A673 (cell line): ENCODE data around the gene TMEM169. TPM values are rescaled to one million over a fixed set of nuclear protein-coding genes. Genes with fewer than 3 reads are reported as not detected.

ENCODE experiments used
- BruUV-seq: library from RNA; stranded (reverse); fragments of 400-500 nt; replicated peaks from 2 replicates; lab custom pipeline; 2021; lab: Mats Ljungman, UMichigan
- CTCF ChIA-PET: fragments of 300-600 bp; sonication (Branson Sonifier 250); formaldehyde crosslinking; loops from one replicate; lab custom pipeline; 2022; ENCODE audit warnings: antibody characterized with exemption; lab: Charles Lee
- POLR2A ChIA-PET: fragments of 300-600 bp; sonication (Branson Sonifier 250); formaldehyde crosslinking; loops from one replicate; lab custom pipeline; 2022; ENCODE audit warnings: antibody characterized with exemption; ENCODE audit not compliant: low non-redundant PET; lab: Charles Lee
- DNase-seq: peaks from one replicate; pipeline ENCODE4 v3.0.0-alpha.2; 2015; ENCODE audit warnings: low spot score
- H3K27ac ChIP-seq: fragments of 200-600 bp; sonication (generic); 2 replicates; pipeline ENCODE4 v1.5.1; 2016; ENCODE audit warnings: mixed run types, low read depth, mild to moderate bottlenecking, mixed read lengths, antibody characterized with exemption, low read length; ENCODE audit not compliant: poor library complexity, severe bottlenecking
- H3K27me3 ChIP-seq: fragments of 200-600 bp; sonication (generic); replicated peaks from 2 replicates; pipeline ENCODE4 v1.6.1; 2017; ENCODE audit warnings: mixed run types, low read depth, mild to moderate bottlenecking, mixed read lengths, antibody characterized with exemption, low read length; ENCODE audit not compliant: insufficient read depth, poor library complexity
- H3K36me3 ChIP-seq: fragments of 200-600 bp; sonication (generic); 2 replicates; pipeline ENCODE4 v1.6.1; 2016; ENCODE audit warnings: mixed run types, mild to moderate bottlenecking, mixed read lengths, antibody characterized with exemption, low read length; ENCODE audit not compliant: insufficient read depth, poor library complexity, severe bottlenecking
- H3K4me1 ChIP-seq: fragments of 200-600 bp; sonication (generic); 2 replicates; pipeline ENCODE4 v1.6.1; 2017; ENCODE audit warnings: mixed run types, mild to moderate bottlenecking, mixed read lengths, antibody characterized with exemption, low read length; ENCODE audit not compliant: insufficient read depth, poor library complexity, severe bottlenecking
- H3K4me3 ChIP-seq: fragments of 200-600 bp; sonication (generic); 2 replicates; pipeline ENCODE4 v1.5.1; 2016; ENCODE audit warnings: low read depth, mixed run types, mild to moderate bottlenecking, mixed read lengths, low read length; ENCODE audit not compliant: poor library complexity, severe bottlenecking
- H3K9me3 ChIP-seq: fragments of 200-600 bp; sonication (generic); 2 replicates; pipeline ENCODE4 v1.6.1; 2016; ENCODE audit warnings: mixed run types, low read depth, mild to moderate bottlenecking, mixed read lengths, antibody characterized with exemption, low read length; ENCODE audit not compliant: poor library complexity, severe bottlenecking
- CTCF ChIP-seq: fragments of 300-800, 200-600 bp; sonication (generic); conservative IDR thresholded peaks from 2 replicates; pipeline ENCODE4 v1.5.1; 2017; ENCODE audit warnings: low read depth, mild to moderate bottlenecking, antibody characterized with exemption, low read length, moderate library complexity, mixed read lengths
- EZH2 ChIP-seq: fragments of 200-600 bp; sonication (generic); IDR thresholded peaks from 2 replicates; pipeline ENCODE4 v1.6.1; 2017; ENCODE audit warnings: borderline replicate concordance, low read depth, mild to moderate bottlenecking, mixed read lengths, antibody characterized with exemption, low read length; ENCODE audit not compliant: poor library complexity, severe bottlenecking
- intact Hi-C: fragments of 100-400 bp; cut with micrococcal nuclease; formaldehyde crosslinking; loops from one replicate; pipeline ENCODE4 v1.10.0; 2022; ENCODE audit not compliant: unreplicated experiment
- total RNA-seq: library from RNA; stranded (reverse); gene quantifications from 2 replicates; pipeline ENCODE4 v1.2.3, GENCODE V29; 2021

TMEM169 gene
- total RNA-seq, 1 experiment from 2014 or later = 1.1 TPM

- Histone ChIP-seq H3K4me1 (no peaks in the 10 kb centered on the region), H3K4me3 (no peak overlapping the region), H3K36me3 (no peaks in the 10 kb centered on the region), H3K27me3 (no peaks in the 10 kb centered on the region), H3K9me3 (no peaks in the 10 kb centered on the region), H3K27ac (no peak overlapping the region)
- no peak for TF ChIP-seq EZH2
- TF ChIP-seq CTCF = no peak
- ChIA-PET CTCF (no interaction called here), POLR2A (no interaction called here)
- BruUV-seq = no TSS peak
- DNase-seq = no peak
- intact Hi-C loops = no loop called here
Observed at GRCh38 chr2:216103213-216103612, 21.5 kb downstream of the TMEM169 start.

DNA sequence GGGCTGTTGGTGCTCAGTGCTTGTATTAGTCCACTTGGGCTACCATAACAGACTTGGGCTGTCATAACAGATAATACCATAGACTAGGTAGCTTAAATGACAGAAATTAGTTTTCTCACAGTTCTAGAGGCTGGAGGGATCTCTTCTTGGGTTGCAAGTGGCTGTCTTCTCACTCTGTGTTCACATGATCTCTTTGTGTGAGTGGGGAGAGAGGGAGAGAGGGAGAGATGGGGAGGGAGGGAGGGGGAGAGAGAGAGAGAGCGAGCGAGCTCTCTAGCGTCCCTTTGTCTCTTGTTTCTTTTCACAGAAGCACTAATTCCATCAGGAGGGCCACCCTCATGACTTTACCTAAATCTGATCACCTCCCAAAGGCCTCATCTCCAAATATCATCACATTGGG, 23.0 kb downstream of the TMEM169 start:
- ChIA-PET POLR2A (interaction anchor here (0.6 kb wide), 1 partner anchor 485 kb away, joined by 3 read pairs; no protein-coding TSS in a partner anchor), CTCF (no interaction called here)
- Histone ChIP-seq H3K4me1 (peaks cover 5% of the 10 kb centered on the region), H3K27ac (no peak overlapping the region), H3K4me3 (no peak overlapping the region), H3K27me3 (no peaks in the 10 kb centered on the region), H3K36me3 (no peaks in the 10 kb centered on the region), H3K9me3 (no peaks in the 10 kb centered on the region)
- TF ChIP-seq EZH2 (no peak), CTCF (no peak)
- BruUV-seq = no TSS peak
- no peak for DNase-seq
- intact Hi-C loops = no loop called here

DNA sequence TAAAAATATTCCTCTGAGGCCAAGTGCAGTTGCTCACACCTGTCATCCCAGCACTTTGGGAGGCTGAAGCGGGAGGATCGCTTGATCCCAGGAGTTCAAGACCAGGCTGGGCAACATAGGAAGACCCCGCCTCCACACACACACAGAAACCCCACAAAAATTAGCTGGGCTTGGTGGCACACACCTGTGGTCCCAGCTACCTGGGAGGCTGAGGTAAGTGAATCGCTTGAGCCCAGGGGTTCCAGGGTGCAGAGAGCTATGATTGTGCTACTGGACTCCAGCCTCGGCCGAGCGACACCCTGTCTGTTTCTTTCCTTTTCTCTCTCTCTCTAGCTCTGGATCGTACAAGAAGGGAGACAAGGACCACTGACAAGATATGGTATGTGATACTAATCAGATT, 25.6 kb downstream of the TMEM169 start:
- no peak overlapping the region for H3K27ac ChIP-seq
- no peak for DNase-seq
- POLR2A ChIA-PET = no interaction called here
- no peaks in the 10 kb centered on the region for H3K9me3 ChIP-seq
- intact Hi-C loops = no loop called here
- TF ChIP-seq CTCF (no peak), EZH2 (no peak)
- H3K36me3 ChIP-seq = peaks cover 21% of the 10 kb centered on the region
- H3K4me3 ChIP-seq = no peak overlapping the region
- H3K27me3 ChIP-seq = no peaks in the 10 kb centered on the region
- BruUV-seq = no TSS peak
- CTCF ChIA-PET = no interaction called here
- peaks cover 23% of the 10 kb centered on the region for H3K4me1 ChIP-seq
